Lung (tissue), 12 donors: ENCODE data around the gene HERC4. TPM values are rescaled to one million over a fixed set of nuclear protein-coding genes. Genes with fewer than 3 reads are reported as not detected.
A peak's percentile ranks its signal among the peaks of the same experiment; 100 is the strongest.

Source experiments
- ATAC-seq: fragments of 200-7000 bp; cut with Tn5 transposase; one replicate; pipeline ENCODE4 v1.9.1; 2020; ENCODE audit warnings: moderate number of reproducible peaks; ENCODE audit not compliant: insufficient read depth, low FRiP score
- DNase-seq, 3 donors: peaks; one replicate each; pipeline ENCODE4 v3.0.0-alpha.2; 2013 to 2017
- H3K27ac ChIP-seq, 2 donors: one replicate each; pipeline ENCODE4 v1.5.1; 2013; ENCODE audit warnings: mild to moderate bottlenecking in 2 of 2, moderate library complexity in 2 of 2, control low read depth in 1 of 2, inconsistent platforms in 1 of 2, low read depth in 1 of 2, low read length in 1 of 2
- H3K27me3 ChIP-seq, 3 donors: one replicate each; pipeline ENCODE4 v1.5.1; 2013; ENCODE audit warnings: low read length in 2 of 3; ENCODE audit not compliant: control insufficient read depth in 3 of 3, insufficient read depth in 3 of 3
- H3K36me3 ChIP-seq, 4 donors: one replicate each; pipeline ENCODE4 v1.5.1; 2013; ENCODE audit warnings: low read length in 4 of 4, mild to moderate bottlenecking in 1 of 4, moderate library complexity in 1 of 4; ENCODE audit not compliant: control insufficient read depth in 4 of 4, insufficient read depth in 4 of 4
- H3K4me1 ChIP-seq, 5 donors: one replicate each; pipeline ENCODE4 v1.5.1; 2013; ENCODE audit warnings: low read length in 5 of 5, mild to moderate bottlenecking in 2 of 5, moderate library complexity in 1 of 5; ENCODE audit not compliant: control insufficient read depth in 5 of 5, insufficient read depth in 5 of 5
- H3K4me3 ChIP-seq: one replicate; pipeline ENCODE4 v1.5.1; 2013; ENCODE audit warnings: mild to moderate bottlenecking, control low read depth, moderate library complexity
- H3K9ac ChIP-seq, 2 donors: one replicate each; pipeline ENCODE4 v1.5.1; 2013; ENCODE audit warnings: low read length in 2 of 2, control low read depth in 1 of 2; ENCODE audit not compliant: insufficient read depth in 1 of 2
- H3K9me3 ChIP-seq, 4 donors: one replicate each; pipeline ENCODE4 v1.5.1; 2013; ENCODE audit warnings: low read length in 3 of 4, mild to moderate bottlenecking in 1 of 4, moderate library complexity in 1 of 4; ENCODE audit not compliant: control insufficient read depth in 4 of 4, insufficient read depth in 3 of 4
- CTCF ChIP-seq: IDR thresholded peaks from 2 replicates; pipeline ENCODE4 v1.5.1; 2012; ENCODE audit warnings: mild to moderate bottlenecking; ENCODE audit errors: control extremely low read depth, extremely low read depth
- WGBS, 2 donors: extraction: QIAGEN DNeasy Blood & Tissue Kit; methylation state at CpG; one replicate each; pipeline ENCODE4 v1.1.7; 2013; 5-methylcytosine and 5-hydroxymethylcytosine counted together
- polyA plus RNA-seq, 2 donors: library from polyadenylated mRNA; stranded (reverse); fragments of 200-250 nt; gene quantifications; one replicate each; pipeline ENCODE4 v1.2.1, GENCODE V29; 2013
- total RNA-seq, 2 donors: library from RNA; depleted of rRNA in 1 of 2; stranded (reverse); fragments of >200 nt in 1 of 2; gene quantifications; one replicate each; pipeline ENCODE4 v1.2.1, GENCODE V29; 2014 to 2021
- donor health status: control.
- donor health status: control.
- donor health status: Bipolar disorder and iron deficiency.
- donor health status: healthy.
- donor health status: DM: yes; HTN: yes; CAD: no.

HERC4 gene
- total and polyA plus RNA-seq, 4 donors, result 16.3 to 162 (median 32.5) TPM

DNA sequence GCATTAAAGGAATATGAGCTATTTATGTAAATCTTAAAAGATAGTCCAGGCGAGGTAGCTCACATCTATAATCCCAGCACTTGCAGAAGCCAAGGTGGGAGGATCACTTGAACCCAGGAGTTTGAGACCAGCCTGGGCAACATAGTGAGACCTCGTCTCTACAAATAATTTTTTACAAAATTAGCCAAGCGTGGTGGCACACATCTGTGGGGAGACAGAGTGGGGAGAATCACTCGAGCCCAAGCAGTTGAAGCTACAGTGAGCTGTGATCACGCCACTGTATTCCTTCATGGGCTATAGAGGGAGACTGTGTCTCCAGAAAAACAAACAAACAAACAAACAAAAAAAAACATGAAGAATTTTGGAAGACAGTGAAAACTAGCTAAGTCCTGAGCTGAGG is 28.4 kb downstream of the HERC4 start:
- TF ChIP-seq CTCF, result no peak
- Histone ChIP-seq H3K4me3 (no peak overlapping the region), H3K27me3 (no peaks in the 10 kb centered on the region), H3K9me3 (no peaks in the 10 kb centered on the region), H3K9ac (no peak overlapping the region), H3K27ac (no peak overlapping the region), H3K36me3 (peaks cover 0 to 7% (median 4%) of the 10 kb centered on the region in 4 donors), H3K4me1 (peaks cover 0 to 2% (median 0%) of the 10 kb centered on the region in 5 donors)
- WGBS, 2 donors, result 98 to 99% methylated on average over 5 of the region's 5 CpGs
- ATAC-seq (no peak), DNase-seq (no peak)

DNA sequence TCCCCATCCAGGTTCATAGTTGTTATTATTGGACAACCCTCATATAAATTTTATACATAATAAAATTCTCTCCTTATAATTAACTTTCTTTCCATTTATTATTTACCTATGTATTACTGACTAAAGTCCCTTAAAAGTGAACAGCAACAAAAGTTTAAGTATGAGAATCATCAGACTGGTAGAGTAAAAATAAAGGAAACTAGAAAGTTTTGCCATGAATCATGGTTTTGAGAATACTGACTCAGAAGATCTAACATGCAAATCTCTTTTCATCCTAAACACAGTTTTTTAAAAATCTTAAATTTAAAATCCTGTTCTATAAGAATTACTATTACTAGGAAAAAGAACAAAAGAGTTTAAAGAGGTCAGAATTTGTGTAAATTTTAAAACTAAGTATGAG is 32.1 kb downstream of the HERC4 start:
- TF ChIP-seq CTCF, result no peak
- Histone ChIP-seq H3K4me3 (no peak overlapping the region), H3K9ac (no peak overlapping the region), H3K9me3 (no peaks in the 10 kb centered on the region), H3K36me3 (peaks cover 0 to 7% (median 2%) of the 10 kb centered on the region in 4 donors), H3K27ac (no peak overlapping the region), H3K4me1 (no peaks in the 10 kb centered on the region), H3K27me3 (no peaks in the 10 kb centered on the region)
- DNase-seq (no peak), ATAC-seq (no peak)

DNA sequence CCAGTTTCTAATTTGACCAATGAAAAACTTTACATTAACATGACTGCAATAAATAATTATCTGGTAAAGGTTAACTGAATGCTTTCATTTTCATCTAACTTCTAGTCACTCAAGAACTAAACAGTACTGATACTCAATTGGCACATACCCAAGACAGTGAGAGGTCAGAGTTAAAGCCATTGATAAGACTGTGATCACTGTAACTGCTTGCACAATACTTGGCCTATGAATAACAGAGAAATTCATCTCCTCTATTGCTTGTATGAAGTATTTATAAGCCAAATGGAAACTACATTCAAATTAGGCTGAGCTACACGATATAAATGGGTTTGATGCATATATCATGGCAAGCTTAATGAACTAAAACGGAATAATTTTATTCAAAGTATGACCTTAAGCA is 43.0 kb downstream of the HERC4 start:
- no peaks in the 10 kb centered on the region for H3K9me3 ChIP-seq
- no peaks in the 10 kb centered on the region for H3K27me3 ChIP-seq
- ATAC-seq, result no peak
- no peak overlapping the region for H3K27ac ChIP-seq
- H3K9ac ChIP-seq, result no peak overlapping the region
- TF ChIP-seq CTCF, result no peak
- WGBS, 2 donors, result 88% methylated on average over 2 of the region's 2 CpGs
- no peak overlapping the region for H3K4me3 ChIP-seq
- peaks cover 9 to 16% (median 10%) of the 10 kb centered on the region in 4 donors for H3K36me3 ChIP-seq
- DNase-seq, result peak in 2 of 3 donors; percentile 5 to 6
- no peaks in the 10 kb centered on the region for H3K4me1 ChIP-seq

DNA sequence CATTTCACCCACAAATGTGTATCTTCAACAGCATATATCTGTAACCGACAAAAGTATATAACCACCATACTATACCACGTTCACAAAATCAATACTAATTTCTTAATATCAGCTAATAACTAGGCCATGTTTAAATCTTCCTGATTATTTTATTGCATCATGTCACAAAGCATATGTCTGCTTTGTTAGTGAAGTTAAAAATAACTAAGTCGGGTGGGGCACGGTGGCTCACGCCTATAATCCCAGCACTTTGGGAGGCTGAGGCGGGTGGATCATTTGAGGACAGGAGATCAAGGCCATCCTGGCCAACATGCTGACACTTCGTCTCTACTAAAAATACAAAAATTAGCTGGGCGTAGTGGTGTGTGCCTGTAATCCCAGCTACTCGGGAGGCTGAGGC is 47.7 kb downstream of the HERC4 start:
- no peak for ATAC-seq
- Histone ChIP-seq H3K4me3 (no peak overlapping the region), H3K9me3 (no peaks in the 10 kb centered on the region), H3K36me3 (peaks cover 6 to 17% (median 12%) of the 10 kb centered on the region in 4 donors), H3K27me3 (no peaks in the 10 kb centered on the region), H3K27ac (no peak overlapping the region), H3K9ac (no peak overlapping the region), H3K4me1 (no peaks in the 10 kb centered on the region)
- WGBS, 2 donors, result 94 to 97% methylated on average over 9 of the region's 9 CpGs
- no peak for TF ChIP-seq CTCF
- no peak for DNase-seq
